Heart right ventricle (tissue), 16 donors: ENCODE measurements around the gene NRARP. TPM values are rescaled to one million over a fixed set of nuclear protein-coding genes. Genes with fewer than 3 reads are reported as not detected.
"Not testable (repeated sequence)": the region's sequence is repeated elsewhere in the genome, so short reads cannot be mapped to it uniquely, and the experiment has no call there.

ENCODE experiments used
- ATAC-seq, 8 donors: fragments of 200-7000 bp; cut with Tn5 transposase; one replicate each; pipeline ENCODE4 v1.9.1; 2020; ENCODE audit warnings: mild to moderate bottlenecking in 8 of 8, moderate library complexity in 8 of 8, moderate number of reproducible peaks in 1 of 8
- DNase-seq, 2 donors: peaks; one replicate each; pipeline ENCODE4 v3.0.0-alpha.2; 2020
- H3K27ac ChIP-seq, 10 donors: fragments of 200-600 bp; sonication (generic) in 2 of 10; one replicate each; pipeline versions ENCODE4 v1.5.0 to v1.8.0; 2020 to 2022; ENCODE audit warnings: mild to moderate bottlenecking in 3 of 10
- H3K27me3 ChIP-seq, 7 donors: fragments of 200-600 bp; one replicate each; pipeline ENCODE4 v1.8.0; 2021 to 2022; ENCODE audit warnings: mild to moderate bottlenecking in 2 of 7
- H3K36me3 ChIP-seq, 9 donors: fragments of 200-600 bp; sonication (generic) in 1 of 9; one replicate each; pipeline versions ENCODE4 v1.5.0 to v1.8.0; 2020 to 2022; ENCODE audit warnings: mild to moderate bottlenecking in 2 of 9
- H3K4me1 ChIP-seq, 9 donors: fragments of 200-600 bp; sonication (generic) in 1 of 9; one replicate each; pipeline versions ENCODE4 v1.5.0 to v1.8.0; 2020 to 2022; ENCODE audit warnings: mild to moderate bottlenecking in 4 of 9
- H3K4me3 ChIP-seq, 10 donors: fragments of 200-600 bp; sonication (generic) in 2 of 10; one replicate each; pipeline versions ENCODE4 v1.5.0 to v1.8.0; 2020 to 2022; ENCODE audit warnings: mild to moderate bottlenecking in 7 of 10, moderate library complexity in 2 of 10
- H3K9me3 ChIP-seq, 11 donors: fragments of 200-600 bp in 10 of 11; sonication (generic) in 2 of 11; one replicate each; pipeline versions ENCODE4 v1.5.0 to v1.8.0; 2013 to 2022; ENCODE audit warnings: mild to moderate bottlenecking in 2 of 11, control low read depth in 1 of 11, moderate library complexity in 1 of 11
- CTCF ChIP-seq, 9 donors: fragments of 200-600 bp; sonication (generic) in 2 of 9; IDR thresholded peaks; one replicate each; pipeline versions ENCODE4 v1.5.0 to v1.8.0; 2021 to 2022; ENCODE audit warnings: antibody characterized with exemption in 9 of 9, mild to moderate bottlenecking in 5 of 9, moderate library complexity in 1 of 9
- WGBS, 2 donors: extraction: QIAGEN DNeasy Blood & Tissue Kit; methylation state at CpG; one replicate each; pipeline ENCODE4 v1.1.7; 2013; ENCODE audit warnings: inconsistent platforms in 1 of 2; 5-methylcytosine and 5-hydroxymethylcytosine counted together
- intact Hi-C, 10 donors: fragments of 100-400 bp; cut with DNase I; formaldehyde crosslinking; loops; one replicate each; pipeline versions ENCODE4 v1.11.1 to v1.14.2; 2022
- polyA plus RNA-seq, 2 donors: library from polyadenylated mRNA; stranded (reverse); fragments of 200-250 nt; gene quantifications; one replicate each; pipeline ENCODE4 v1.2.3, GENCODE V29; 2013
- total RNA-seq, 10 donors: library from RNA; stranded (reverse); fragmentation: NEBNext Ultra II Directional in 3 of 10; extraction: Animal tissue kit (Norgen Biotek cat#: 25700) in 3 of 10; gene quantifications; one replicate each; pipeline versions ENCODE4 v1.2.1 to v1.2.4, GENCODE V29; 2021 to 2023
- donor health status: Arrhythmogenic right ventricular cardiomyopathy.
- donor health status: ischemic (EF 13 %, LVEDD 7.1; RV severe dilation, severe dysfunction).
- donor health status: healthy with polysubstance abuse.
- donor health status: DM: no; HTN: yes; CAD: no.
- donor health status: DM: no; HTN: no; CAD: no.
- donor health status: ischemic (EF 25% LVEDD 6.9; RV normal size, moderate dysfunction).
- donor health status: ischemic (EF 25% LVEDD 5.7; RV mildly dilated, moderate dysfunction).
- donor health status: healthy.
- donor health status: DM: yes; HTN: yes; CAD: no.
- donor health status: Ischemic cardiomyopathy.
- donor health status: ischemic (EF 35%, LVEDD 5.7; RV mildly dilated, moderate dysfunction).
- donor health status: nonischemic (EF 11% LVEDD 7.7; RV severe dilation, severe dysfunction).
- donor health status: DM: yes; HTN: yes; CAD: no.
- donor health status: PGD.
- donor health status: ischemic (EF 29% LVEDD 5.4; RV normal size, mild dysfunction).
- donor health status: nonischemic (EF 23%, LVEDD 6.1; RV moderate dilation, normal function).

The NRARP gene
- total and polyA plus RNA-seq, 12 donors = 2.0 to 20.8 (median 11.1) TPM

GRCh38 chr9:137330689-137331088 lies 28.6 kb upstream of the NRARP start:
- Histone ChIP-seq H3K4me3 (no peak overlapping the region), H3K27me3 (peaks cover 0 to 3% (median 0%) of the 10 kb centered on the region in 7 donors), H3K9me3 (peaks cover 0 to 2% (median 0%) of the 10 kb centered on the region in 11 donors), H3K27ac (no peak overlapping the region), H3K4me1 (no peaks in the 10 kb centered on the region), H3K36me3 (no peaks in the 10 kb centered on the region)
- ATAC-seq (no peak), DNase-seq (no peak)
- TF ChIP-seq CTCF (IDR thresholded peaks at IDR 0.05) = no peak
- intact Hi-C loops = loop anchor here in 1 of 10 donors (5.0 kb wide), 1 partner anchor 37 kb away; no protein-coding TSS in a partner anchor
- WGBS, 2 donors = 81 to 82% methylated on average over 6 of the region's 6 CpGs

GRCh38 chr9:137329590-137329989 lies 27.5 kb upstream of the NRARP start:
- intact Hi-C loops, DNase-seq: not testable (repeated sequence)
- WGBS, 2 donors = 61 to 62% methylated on average over 22 to 24 of the region's 26 CpGs

GRCh38 chr9:137327641-137328550 lies 25.8 kb upstream of the NRARP start:
- DNase-seq, ATAC-seq, H3K36me3 ChIP-seq, H3K27me3 ChIP-seq, intact Hi-C loops, H3K9me3 ChIP-seq, H3K4me1 ChIP-seq, H3K4me3 ChIP-seq, H3K27ac ChIP-seq: not testable (repeated sequence)
- peak in 1 of 9 donors; percentile 10 for TF ChIP-seq CTCF (IDR thresholded peaks at IDR 0.05)
- 82% methylated on average over 8 of the region's 8 CpGs for WGBS, 2 donors

More at GRCh38 chr9:137329590-137329989, 27.5 kb upstream of the NRARP start:
- not testable (repeated sequence) for H3K36me3 ChIP-seq, H3K27me3 ChIP-seq, H3K4me3 ChIP-seq, H3K9me3 ChIP-seq, H3K27ac ChIP-seq, H3K4me1 ChIP-seq, ATAC-seq

GRCh38 chr9:137326445-137327065 lies 24.5 kb upstream of the NRARP start:
- peak in 1 of 8 donors; percentile 25 for ATAC-seq

More at GRCh38 chr9:137326445-137327065, 24.5 kb upstream of the NRARP start:
- no peaks in the 10 kb centered on the region for H3K9me3 ChIP-seq
- 85 to 89% methylated on average over 19 of the region's 19 CpGs for WGBS, 2 donors
- peaks cover 0 to 3% (median 0%) of the 10 kb centered on the region in 7 donors for H3K27me3 ChIP-seq
- intact Hi-C loops = no loop called here
- TF ChIP-seq CTCF (IDR thresholded peaks at IDR 0.05) = no peak
- DNase-seq = no peak
- no peaks in the 10 kb centered on the region for H3K36me3 ChIP-seq
- H3K4me3 ChIP-seq = no peak overlapping the region
- H3K4me1 ChIP-seq = peaks cover 0 to 6% (median 4%) of the 10 kb centered on the region in 9 donors
- H3K27ac ChIP-seq = peak overlapping the region in 1 of 10 donors; percentile 50
